Pancreas (tissue), 10 donors: ENCODE measurements around the gene SOBP. TPM values are rescaled to one million over a fixed set of nuclear protein-coding genes. Genes with fewer than 3 reads are reported as not detected.

Experiments used
- ATAC-seq, 4 donors: fragments of 200-7000 bp; cut with Tn5 transposase; one replicate each; pipeline versions ENCODE4 v1.8.0 to v1.9.1; 2020; ENCODE audit warnings: mild to moderate bottlenecking in 4 of 4, moderate library complexity in 4 of 4
- DNase-seq, 6 donors: peaks; one replicate each; pipeline ENCODE4 v3.0.0-alpha.2; 2020
- FAIRE-seq: peaks from 2 replicates; lab custom pipeline; 2012; peaks lifted over from hg19 to GRCh38; lab: Jason Lieb, UNC
- H3K27ac ChIP-seq, 4 donors: fragments of 200-600 bp; sonication (generic); 1 replicate in 3 of 4; 2 replicates in 1 of 4; pipeline versions ENCODE4 v1.5.0 to v1.8.0; 2020
- H3K27me3 ChIP-seq, 4 donors: fragments of 200-600 bp; one replicate each; pipeline ENCODE4 v1.8.0; 2021
- H3K36me3 ChIP-seq, 3 donors: fragments of 200-600 bp; sonication (generic) in 1 of 3; one replicate each; pipeline versions ENCODE4 v1.5.0 to v1.8.0; 2020 to 2021
- H3K4me1 ChIP-seq, 3 donors: fragments of 200-600 bp; one replicate each; pipeline ENCODE4 v1.8.0; 2021
- H3K4me3 ChIP-seq, 4 donors: fragments of 200-600 bp; sonication (generic) in 2 of 4; one replicate each; pipeline versions ENCODE4 v1.5.0 to v1.8.0; 2020 to 2021
- H3K9me3 ChIP-seq, 4 donors: fragments of 200-600 bp; one replicate each; pipeline ENCODE4 v1.8.0; 2021
- CTCF ChIP-seq, 4 donors: fragments of 200-600 bp; sonication (generic) in 3 of 4; IDR thresholded peaks; one replicate each; pipeline versions ENCODE4 v1.5.0 to v1.8.0; 2021; ENCODE audit warnings: antibody characterized with exemption in 4 of 4
- WGBS, 2 donors: extraction: QIAGEN DNeasy Blood & Tissue Kit; methylation state at CpG; one replicate each; pipeline ENCODE4 v1.1.7; 2013; 5-methylcytosine and 5-hydroxymethylcytosine counted together
- intact Hi-C, 3 donors: fragments of 100-400 bp; cut with DNase I; formaldehyde crosslinking; loops; one replicate each; pipeline versions ENCODE4 v1.11.1 to v1.14.2; 2022
- polyA plus RNA-seq, 2 donors: library from polyadenylated mRNA; stranded (reverse); fragments of 200-250 nt; gene quantifications; one replicate each; pipeline ENCODE4 v1.2.3, GENCODE V29; 2013
- total RNA-seq, 6 donors: library from RNA; stranded (reverse); fragmentation: NEBNext Ultra II Directional in 4 of 6; extraction: Animal tissue kit (Norgen Biotek cat#: 25700) in 4 of 6; gene quantifications; one replicate each; pipeline versions ENCODE4 v1.2.1 to v1.2.4, GENCODE V29; 2021 to 2023
- donor health status: healthy with polysubstance abuse.
- donor health status: DM: no; HTN: no; CAD: no; lungs with moderate emphysema.
- donor health status: DM: no; HTN: no; CAD: no.
- donor health status: control.
- donor health status: control.
- donor health status: Bipolar disorder and iron deficiency.
- donor health status: DM: yes; HTN: yes; CAD: no.
- donor health status: DM: no; HTN: no; CAD: no.
- donor health status: DM: no; HTN: no; CAD: no.
- donor health status: DM: yes; HTN: yes; CAD: no.

SOBP gene
- total and polyA plus RNA-seq, 8 donors: 1.1 to 3.5 (median 2.0) TPM

- peaks cover 0 to under 1% (median 0%) of the 10 kb centered on the region in 3 donors for H3K4me1 ChIP-seq
- no peaks in the 10 kb centered on the region for H3K36me3 ChIP-seq
- no peaks in the 10 kb centered on the region for H3K27me3 ChIP-seq
- DNase-seq (no peak), ATAC-seq (no peak), FAIRE-seq (no peak)
- no peak overlapping the region for H3K4me3 ChIP-seq
- 61 to 63% methylated on average over 5 of the region's 5 CpGs for WGBS, 2 donors
- intact Hi-C loops: no loop called here
- TF ChIP-seq CTCF (IDR thresholded peaks at IDR 0.05): no peak
- no peaks in the 10 kb centered on the region for H3K9me3 ChIP-seq
- H3K27ac ChIP-seq: no peak overlapping the region
These were observed 44.7 kb downstream of the SOBP start for GRCh38 chr6:107534571-107535141.

- no peak for TF ChIP-seq CTCF (IDR thresholded peaks at IDR 0.05)
- 90 to 95% methylated on average over 1 of the region's 1 CpG for WGBS, 2 donors
- H3K4me1 ChIP-seq: peaks cover 0 to 10% (median 8%) of the 10 kb centered on the region in 3 donors
- no peaks in the 10 kb centered on the region for H3K36me3 ChIP-seq
- no peak overlapping the region for H3K4me3 ChIP-seq
- no peak for ATAC-seq
- no peaks in the 10 kb centered on the region for H3K9me3 ChIP-seq
- no peak for FAIRE-seq
- intact Hi-C loops: no loop called here
- no peak for DNase-seq
- no peaks in the 10 kb centered on the region for H3K27me3 ChIP-seq
- H3K27ac ChIP-seq: no peak overlapping the region
These were observed 45.7 kb downstream of the SOBP start for GRCh38 chr6:107535626-107536025.

- H3K9me3 ChIP-seq: no peaks in the 10 kb centered on the region
- no peaks in the 10 kb centered on the region for H3K27me3 ChIP-seq
- FAIRE-seq (no peak), DNase-seq (no peak), ATAC-seq (no peak)
- no peaks in the 10 kb centered on the region for H3K36me3 ChIP-seq
- TF ChIP-seq CTCF (IDR thresholded peaks at IDR 0.05): no peak
- no peak overlapping the region for H3K27ac ChIP-seq
- H3K4me3 ChIP-seq: no peak overlapping the region
- intact Hi-C loops: no loop called here
- WGBS, 2 donors: 85 to 90% methylated on average over 6 of the region's 6 CpGs
- peaks cover 0 to 13% (median 8%) of the 10 kb centered on the region in 3 donors for H3K4me1 ChIP-seq
These were observed 46.5 kb downstream of the SOBP start for GRCh38 chr6:107536180-107536961.

- H3K9me3 ChIP-seq: no peaks in the 10 kb centered on the region
- no peak overlapping the region for H3K27ac ChIP-seq
- intact Hi-C loops: no loop called here
- H3K27me3 ChIP-seq: no peaks in the 10 kb centered on the region
- DNase-seq (no peak), FAIRE-seq (no peak), ATAC-seq (no peak)
- WGBS, 2 donors: 85 to 92% methylated on average over 3 of the region's 3 CpGs
- H3K4me3 ChIP-seq: no peak overlapping the region
- H3K4me1 ChIP-seq: peaks cover 0 to 13% (median 8%) of the 10 kb centered on the region in 3 donors
- H3K36me3 ChIP-seq: no peaks in the 10 kb centered on the region
- no peak for TF ChIP-seq CTCF (IDR thresholded peaks at IDR 0.05)
These were observed 47.6 kb downstream of the SOBP start for GRCh38 chr6:107537559-107537958.
